Ovary (tissue), 3 donors: ENCODE data around the gene RPL36.

Experiments used
- POLR2A ChIP-seq: fragments of 450-650 bp; IDR thresholded peaks from one replicate; pipeline ENCODE4 v1.6.1; 2017; ENCODE audit warnings: antibody characterized with exemption, mild to moderate bottlenecking, moderate library complexity
- TF ChIP-seq, protein P1 (sequence below), 3 donors: fragments of 450-650 bp in 2 of 3; fragments of 200-600 bp in 1 of 3; IDR thresholded peaks; one replicate each; pipeline versions ENCODE4 v1.5.1 to v1.8.0; 2016 to 2022; ENCODE audit warnings: antibody characterized with exemption in 3 of 3, mild to moderate bottlenecking in 1 of 3
- donor health status: DM: no; HTN: no; CAD: no.

- TF ChIP-seq POLR2A, result no peak
- TF ChIP-seq, protein P1, sequence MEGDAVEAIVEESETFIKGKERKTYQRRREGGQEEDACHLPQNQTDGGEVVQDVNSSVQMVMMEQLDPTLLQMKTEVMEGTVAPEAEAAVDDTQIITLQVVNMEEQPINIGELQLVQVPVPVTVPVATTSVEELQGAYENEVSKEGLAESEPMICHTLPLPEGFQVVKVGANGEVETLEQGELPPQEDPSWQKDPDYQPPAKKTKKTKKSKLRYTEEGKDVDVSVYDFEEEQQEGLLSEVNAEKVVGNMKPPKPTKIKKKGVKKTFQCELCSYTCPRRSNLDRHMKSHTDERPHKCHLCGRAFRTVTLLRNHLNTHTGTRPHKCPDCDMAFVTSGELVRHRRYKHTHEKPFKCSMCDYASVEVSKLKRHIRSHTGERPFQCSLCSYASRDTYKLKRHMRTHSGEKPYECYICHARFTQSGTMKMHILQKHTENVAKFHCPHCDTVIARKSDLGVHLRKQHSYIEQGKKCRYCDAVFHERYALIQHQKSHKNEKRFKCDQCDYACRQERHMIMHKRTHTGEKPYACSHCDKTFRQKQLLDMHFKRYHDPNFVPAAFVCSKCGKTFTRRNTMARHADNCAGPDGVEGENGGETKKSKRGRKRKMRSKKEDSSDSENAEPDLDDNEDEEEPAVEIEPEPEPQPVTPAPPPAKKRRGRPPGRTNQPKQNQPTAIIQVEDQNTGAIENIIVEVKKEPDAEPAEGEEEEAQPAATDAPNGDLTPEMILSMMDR (IDR thresholded peaks at IDR 0.05), result peak in 1 of 3 donors; percentile 10
Measured at GRCh38 chr19:5719274-5719960, 29.3 kb downstream of the RPL36 start.
